Measurements from ENCODE around the gene DYNC1I2. TPM values are rescaled to one million over a fixed set of nuclear protein-coding genes. Genes with fewer than 3 reads are reported as not detected.

The DYNC1I2 gene
- total and polyA plus RNA-seq, 2 donors (not counting 3 experiments of a cell fraction or from before 2014, with no cell fraction given), result 131 to 138 TPM

DNA sequence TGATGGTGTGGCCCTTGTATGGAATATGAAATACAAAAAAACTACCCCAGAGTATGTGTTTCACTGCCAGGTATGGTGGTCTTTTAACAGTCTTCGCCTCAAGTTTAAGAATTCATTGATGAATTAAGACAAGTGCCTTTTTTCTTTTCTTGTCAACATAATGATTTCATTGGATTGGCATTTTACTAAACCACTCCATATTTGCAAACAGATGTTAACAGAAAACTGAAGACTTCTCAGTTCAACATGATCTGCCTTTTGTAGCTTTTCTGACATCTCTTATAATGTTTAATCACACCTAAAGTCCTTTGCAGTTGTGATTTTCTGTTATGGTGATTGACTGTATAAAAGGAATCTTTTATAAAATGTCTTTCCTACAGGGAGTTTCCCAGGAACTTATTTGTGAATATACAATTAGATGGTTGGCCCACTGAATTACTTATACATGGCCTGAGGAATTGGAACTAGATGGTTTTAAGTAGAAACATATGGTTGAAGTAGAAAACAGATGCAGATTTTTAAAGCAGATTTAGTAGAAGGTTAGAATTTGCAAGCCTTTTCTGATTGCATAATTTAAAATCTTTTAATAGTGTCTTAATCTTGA is 39.7 kb downstream of the DYNC1I2 start:
- no peaks in the 10 kb centered on the region for H3K9me1 ChIP-seq (replicated peaks; ENCODE audit: control insufficient read depth, extremely low read depth, insufficient read depth, low read length)
- H3K4me2 ChIP-seq (ENCODE audit: insufficient read depth, low read length), result no peak overlapping the region
- H3K27ac ChIP-seq (ENCODE audit: insufficient read depth, low read depth, low read length), result no peak overlapping the region
- no peaks in the 10 kb centered on the region for H4K20me1 ChIP-seq (replicated peaks; ENCODE audit: control insufficient read depth, extremely low read depth, insufficient read depth, low read length)
- TF ChIP-seq FOS (IDR thresholded peaks at IDR 0.05; ENCODE audit: borderline replicate concordance, insufficient read depth, low read length), result no peak
- no peak for TF ChIP-seq EZH2 (IDR thresholded peaks at IDR 0.05; ENCODE audit: borderline replicate concordance, low read depth, low read length, severe bottlenecking)
- no peak for TF ChIP-seq JUN (IDR thresholded peaks at IDR 0.05; ENCODE audit: borderline replicate concordance, insufficient read depth, insufficient read length, low read depth)
- no peak for TF ChIP-seq POLR2A (IDR thresholded peaks at IDR 0.05; ENCODE audit: low read depth, low read length)
- TF ChIP-seq POLR2AphosphoS5 (IDR thresholded peaks at IDR 0.05; ENCODE audit: insufficient read depth, low read depth, low read length), result no peak
- TF ChIP-seq GATA2 (IDR thresholded peaks at IDR 0.05; ENCODE audit: insufficient read depth, insufficient read length, low read depth, low read length), result no peak
- TF ChIP-seq MYC (IDR thresholded peaks at IDR 0.05; ENCODE audit: low read depth, low read length), result no peak
- TF ChIP-seq, protein P1, sequence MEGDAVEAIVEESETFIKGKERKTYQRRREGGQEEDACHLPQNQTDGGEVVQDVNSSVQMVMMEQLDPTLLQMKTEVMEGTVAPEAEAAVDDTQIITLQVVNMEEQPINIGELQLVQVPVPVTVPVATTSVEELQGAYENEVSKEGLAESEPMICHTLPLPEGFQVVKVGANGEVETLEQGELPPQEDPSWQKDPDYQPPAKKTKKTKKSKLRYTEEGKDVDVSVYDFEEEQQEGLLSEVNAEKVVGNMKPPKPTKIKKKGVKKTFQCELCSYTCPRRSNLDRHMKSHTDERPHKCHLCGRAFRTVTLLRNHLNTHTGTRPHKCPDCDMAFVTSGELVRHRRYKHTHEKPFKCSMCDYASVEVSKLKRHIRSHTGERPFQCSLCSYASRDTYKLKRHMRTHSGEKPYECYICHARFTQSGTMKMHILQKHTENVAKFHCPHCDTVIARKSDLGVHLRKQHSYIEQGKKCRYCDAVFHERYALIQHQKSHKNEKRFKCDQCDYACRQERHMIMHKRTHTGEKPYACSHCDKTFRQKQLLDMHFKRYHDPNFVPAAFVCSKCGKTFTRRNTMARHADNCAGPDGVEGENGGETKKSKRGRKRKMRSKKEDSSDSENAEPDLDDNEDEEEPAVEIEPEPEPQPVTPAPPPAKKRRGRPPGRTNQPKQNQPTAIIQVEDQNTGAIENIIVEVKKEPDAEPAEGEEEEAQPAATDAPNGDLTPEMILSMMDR (IDR thresholded peaks at IDR 0.05; ENCODE audit: extremely low read depth in 1 of 2, insufficient read depth in 1 of 2, low read depth in 1 of 2, low read length in 2 of 2), result no peak
- TF ChIP-seq, protein P2, sequence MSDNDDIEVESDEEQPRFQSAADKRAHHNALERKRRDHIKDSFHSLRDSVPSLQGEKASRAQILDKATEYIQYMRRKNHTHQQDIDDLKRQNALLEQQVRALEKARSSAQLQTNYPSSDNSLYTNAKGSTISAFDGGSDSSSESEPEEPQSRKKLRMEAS (IDR thresholded peaks at IDR 0.05; ENCODE audit: insufficient read depth, insufficient read length), result no peak
- peaks cover 2% of the 10 kb centered on the region for H3K79me2 ChIP-seq (ENCODE audit: control insufficient read depth, insufficient read depth, low read length)
- FAIRE-seq (no peak), DNase-seq (ENCODE audit: low read depth, low spot score) (no peak)
- no peak overlapping the region for H3K4me3 ChIP-seq (replicated peaks in 1 of 3; ENCODE audit: insufficient read depth in 1 of 3, low read depth in 1 of 3, low read length in 3 of 3)
- ChIA-PET POLR2A (no interaction called here), CTCF (no interaction called here)
- no peaks in the 10 kb centered on the region for H3K4me1 ChIP-seq (ENCODE audit: control insufficient read depth, extremely low read depth, insufficient read depth, low read length)
- intact Hi-C loops (cut with micrococcal nuclease) (no loop called here), dilution Hi-C loops (cut with MboI; ENCODE audit: extremely low pct_ligation_motif_present, low sequenced_read_pairs) (no loop called here)
- H3K27me3 ChIP-seq (ENCODE audit: control insufficient read depth in 2 of 2, insufficient read depth in 2 of 2, low read length in 2 of 2), result no peaks in the 10 kb centered on the region
- H3K36me3 ChIP-seq (ENCODE audit: control insufficient read depth in 2 of 2, extremely low read depth in 1 of 2, insufficient read depth in 2 of 2, low read length in 2 of 2), result peaks cover 8 to 29% of the 10 kb centered on the region in 2 experiments
- no peaks in the 10 kb centered on the region for H3K9me3 ChIP-seq (replicated peaks; ENCODE audit: control insufficient read depth, insufficient read depth, low read length)
- H3K9ac ChIP-seq (replicated peaks; ENCODE audit: extremely low read depth, insufficient read depth, low read length), result no peak overlapping the region
- H2AFZ ChIP-seq (ENCODE audit: low read depth, low read length), result no peak overlapping the region
- BruUV-seq (replicated peaks), result no TSS peak
